ENCODE results near the gene PODN. TPM values are rescaled to one million over a fixed set of nuclear protein-coding genes. Genes with fewer than 3 reads are reported as not detected.

PODN gene
- total RNA-seq, 4 donors from 2014 or later = 5.1 to 107 (median 19.0) TPM

DNA sequence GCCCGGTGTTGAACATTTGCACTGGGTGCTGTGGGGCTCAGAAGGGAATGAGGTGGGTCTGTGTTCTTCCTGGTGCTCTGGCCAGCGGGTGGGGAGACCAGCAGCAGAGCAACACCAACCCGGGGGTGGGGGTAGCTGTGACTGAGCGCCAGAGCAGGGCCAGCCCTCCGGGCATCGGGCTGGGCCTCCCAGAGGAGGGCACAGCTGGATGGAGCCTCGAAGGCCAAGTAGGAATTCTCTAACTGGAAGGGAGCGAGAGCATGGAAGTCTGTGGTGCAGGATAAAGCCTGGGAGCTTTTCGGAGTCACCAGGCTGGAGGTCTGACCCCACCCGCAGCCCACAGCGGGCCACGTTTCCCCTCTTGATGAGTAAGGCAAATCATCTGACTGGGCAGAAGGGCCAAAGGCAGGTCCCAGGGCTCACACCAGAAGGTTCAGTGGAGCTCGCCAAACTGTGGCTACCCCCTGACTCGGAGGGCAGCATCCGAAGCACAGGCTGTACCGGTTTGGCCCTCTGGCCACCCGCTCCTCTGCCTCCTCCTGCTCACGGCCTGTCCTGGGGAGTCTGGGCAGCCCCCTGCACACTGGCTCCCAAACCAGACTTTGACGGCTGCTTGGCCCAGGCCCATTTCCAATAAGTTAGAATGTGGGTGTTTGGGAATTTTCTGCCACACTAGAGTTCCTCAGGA, 61.6 kb downstream of the PODN start:
- Histone ChIP-seq H3K36me3 (no peaks in the 10 kb centered on the region), H3K27me3 (peaks cover 0 to 22% (median 0%) of the 10 kb centered on the region in 4 donors), H3K27ac (peak overlapping the region; percentile 42 to 76 (median 68)), H3K4me1 (peaks cover 0 to 53% (median 24%) of the 10 kb centered on the region in 3 donors), H3K4me3 (no peak overlapping the region), H3K9me3 (no peaks in the 10 kb centered on the region)
- 70 to 73% methylated on average over 2 to 9 of the region's 19 CpGs for WGBS, 2 donors
- DNase-seq = no peak
- intact Hi-C loops (cut with DNase I) = no loop called here
- TF ChIP-seq, protein P1, sequence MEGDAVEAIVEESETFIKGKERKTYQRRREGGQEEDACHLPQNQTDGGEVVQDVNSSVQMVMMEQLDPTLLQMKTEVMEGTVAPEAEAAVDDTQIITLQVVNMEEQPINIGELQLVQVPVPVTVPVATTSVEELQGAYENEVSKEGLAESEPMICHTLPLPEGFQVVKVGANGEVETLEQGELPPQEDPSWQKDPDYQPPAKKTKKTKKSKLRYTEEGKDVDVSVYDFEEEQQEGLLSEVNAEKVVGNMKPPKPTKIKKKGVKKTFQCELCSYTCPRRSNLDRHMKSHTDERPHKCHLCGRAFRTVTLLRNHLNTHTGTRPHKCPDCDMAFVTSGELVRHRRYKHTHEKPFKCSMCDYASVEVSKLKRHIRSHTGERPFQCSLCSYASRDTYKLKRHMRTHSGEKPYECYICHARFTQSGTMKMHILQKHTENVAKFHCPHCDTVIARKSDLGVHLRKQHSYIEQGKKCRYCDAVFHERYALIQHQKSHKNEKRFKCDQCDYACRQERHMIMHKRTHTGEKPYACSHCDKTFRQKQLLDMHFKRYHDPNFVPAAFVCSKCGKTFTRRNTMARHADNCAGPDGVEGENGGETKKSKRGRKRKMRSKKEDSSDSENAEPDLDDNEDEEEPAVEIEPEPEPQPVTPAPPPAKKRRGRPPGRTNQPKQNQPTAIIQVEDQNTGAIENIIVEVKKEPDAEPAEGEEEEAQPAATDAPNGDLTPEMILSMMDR (IDR thresholded peaks at IDR 0.05) = no peak
- no peak for TF ChIP-seq POLR2A (IDR thresholded peaks at IDR 0.05)

DNA sequence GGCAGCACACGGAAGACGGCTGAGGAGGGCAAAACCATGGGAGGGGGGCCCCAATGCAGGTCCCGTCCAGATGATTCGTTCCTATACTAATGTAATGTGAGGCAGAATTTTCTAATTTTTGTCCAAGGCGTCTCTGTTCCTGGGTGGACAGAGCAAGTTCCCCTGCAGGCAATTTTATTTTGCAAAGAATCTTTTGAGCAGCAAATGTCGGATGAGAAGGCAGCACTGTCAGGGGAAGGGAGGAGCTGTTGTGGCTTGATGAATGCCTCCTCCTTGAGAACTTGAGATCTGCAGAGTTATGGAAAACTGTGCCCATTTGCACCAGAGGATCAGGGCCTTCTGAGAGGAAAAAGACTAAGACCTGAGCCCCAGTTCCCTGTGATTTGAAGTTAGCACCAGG, 63.1 kb downstream of the PODN start:
- Histone ChIP-seq H3K36me3 (no peaks in the 10 kb centered on the region), H3K4me3 (no peak overlapping the region), H3K4me1 (peaks cover 0 to 53% (median 24%) of the 10 kb centered on the region in 3 donors), H3K9me3 (no peaks in the 10 kb centered on the region), H3K27ac (peak overlapping the region in 2 of 4 donors; percentile 75 to 76), H3K27me3 (peaks cover 0 to 17% (median 0%) of the 10 kb centered on the region in 4 donors)
- TF ChIP-seq, protein P1 (IDR thresholded peaks at IDR 0.05) = no peak
- TF ChIP-seq POLR2A (IDR thresholded peaks at IDR 0.05) = no peak
- intact Hi-C loops (cut with DNase I) = no loop called here
- WGBS, 2 donors = 76 to 78% methylated on average over 5 to 6 of the region's 6 CpGs
- DNase-seq = no peak

DNA sequence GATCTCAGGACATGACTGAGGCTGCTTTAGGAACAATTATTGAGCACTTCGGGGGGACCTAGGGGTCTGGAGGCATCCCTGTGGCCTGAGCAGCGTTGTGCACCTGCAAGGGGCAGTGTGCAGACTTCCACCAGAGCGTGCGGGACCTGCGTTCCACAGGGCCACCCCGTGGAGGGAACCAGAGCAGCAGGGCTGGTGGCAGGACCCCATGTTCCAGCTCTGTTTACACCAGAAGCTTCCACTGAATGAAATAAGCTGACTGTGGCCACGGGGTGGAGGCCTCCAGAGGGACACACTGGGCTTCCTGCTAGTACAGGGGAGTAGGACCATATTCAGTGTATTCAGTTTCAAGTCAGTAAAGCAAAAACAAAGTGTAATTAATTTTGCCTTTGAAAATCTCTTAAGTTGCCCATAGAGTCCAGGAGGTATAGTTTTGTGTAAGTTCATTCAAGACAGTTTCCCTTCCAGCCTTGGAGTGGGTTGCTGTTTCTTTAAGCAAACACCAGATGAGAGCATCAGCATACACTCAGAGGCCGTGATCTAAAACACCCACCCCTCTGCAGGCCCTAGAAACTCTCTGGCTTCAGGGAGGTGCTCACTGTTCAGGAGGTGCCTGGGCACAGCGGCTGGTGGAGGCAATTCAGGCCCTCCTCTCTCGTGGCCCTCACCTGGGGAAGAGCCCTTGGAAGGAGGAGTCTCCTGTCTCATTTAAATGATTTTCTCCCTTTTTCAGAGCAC, 63.8 kb downstream of the PODN start:
- H3K27me3 ChIP-seq = peaks cover 0 to 10% (median 0%) of the 10 kb centered on the region in 4 donors
- no peaks in the 10 kb centered on the region for H3K9me3 ChIP-seq
- no peaks in the 10 kb centered on the region for H3K36me3 ChIP-seq
- H3K27ac ChIP-seq = peak overlapping the region in 2 of 4 donors; percentile 75 to 76
- peaks cover 0 to 47% (median 27%) of the 10 kb centered on the region in 3 donors for H3K4me1 ChIP-seq
- H3K4me3 ChIP-seq = no peak overlapping the region
- no peak for DNase-seq
- intact Hi-C loops (cut with DNase I) = no loop called here
- 58 to 63% methylated on average over 6 to 9 of the region's 10 CpGs for WGBS, 2 donors
- TF ChIP-seq POLR2A (IDR thresholded peaks at IDR 0.05) = no peak
- TF ChIP-seq, protein P1 (IDR thresholded peaks at IDR 0.05) = no peak

DNA sequence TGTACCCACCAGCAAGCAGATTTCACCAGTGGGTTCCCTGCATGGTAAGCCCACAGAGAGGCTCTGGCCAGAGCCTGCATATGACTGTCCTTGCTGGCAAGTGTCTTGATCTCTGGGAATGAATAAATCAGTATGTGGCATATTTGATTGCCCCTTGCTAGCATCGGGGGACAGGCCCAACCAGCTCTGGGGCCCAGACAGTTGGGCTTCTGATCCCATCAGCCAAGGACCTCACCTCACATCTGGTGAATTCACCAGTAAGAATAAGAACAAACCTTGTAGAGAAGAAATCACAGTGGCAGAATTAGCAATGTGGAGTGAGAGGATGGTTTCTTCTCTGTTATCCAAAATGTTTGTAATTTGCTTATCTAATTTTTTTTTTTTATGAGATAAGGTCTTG, 64.5 kb downstream of the PODN start:
- no peak for TF ChIP-seq POLR2A (IDR thresholded peaks at IDR 0.05)
- TF ChIP-seq, protein P1 (IDR thresholded peaks at IDR 0.05) = no peak
- H3K36me3 ChIP-seq = no peaks in the 10 kb centered on the region
- no peak overlapping the region for H3K4me3 ChIP-seq
- H3K27ac ChIP-seq = peak overlapping the region in 1 of 4 donors; percentile 75
- 100% methylated on average over 1 of the region's 1 CpG; no CpG with 5 or more reads in 1 of the 2 donors for WGBS, 2 donors
- peaks cover 0 to 40% (median 27%) of the 10 kb centered on the region in 3 donors for H3K4me1 ChIP-seq
- peaks cover 0 to 4% (median 0%) of the 10 kb centered on the region in 4 donors for H3K27me3 ChIP-seq
- no peak for DNase-seq
- intact Hi-C loops (cut with DNase I) = no loop called here
- H3K9me3 ChIP-seq = no peaks in the 10 kb centered on the region

DNA sequence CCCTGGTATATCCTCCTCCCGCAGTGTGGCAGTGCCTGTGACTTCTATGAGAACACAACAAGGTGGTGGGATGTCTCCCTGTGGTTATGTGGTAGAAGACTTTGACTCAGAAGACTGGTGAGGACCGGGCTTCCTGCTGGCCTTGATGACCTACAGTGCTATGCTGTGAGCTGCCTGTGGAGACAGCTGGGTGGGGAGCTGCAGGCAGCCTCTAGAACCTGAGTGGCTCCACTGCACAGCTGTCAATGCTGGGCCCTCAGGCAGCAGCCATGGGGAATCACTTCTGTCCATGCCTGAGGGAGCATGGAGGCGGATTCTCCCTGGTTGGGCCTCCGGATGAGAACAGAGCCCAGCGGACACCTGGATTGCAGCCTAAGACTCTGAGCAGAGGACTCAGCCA, 65.5 kb downstream of the PODN start:
- H3K4me3 ChIP-seq = no peak overlapping the region
- peaks cover 0 to 29% (median 16%) of the 10 kb centered on the region in 3 donors for H3K4me1 ChIP-seq
- no peak for TF ChIP-seq POLR2A (IDR thresholded peaks at IDR 0.05)
- TF ChIP-seq, protein P1 (IDR thresholded peaks at IDR 0.05) = no peak
- H3K9me3 ChIP-seq = no peaks in the 10 kb centered on the region
- H3K27me3 ChIP-seq = no peaks in the 10 kb centered on the region
- no peak for DNase-seq
- no peaks in the 10 kb centered on the region for H3K36me3 ChIP-seq
- intact Hi-C loops (cut with DNase I) = no loop called here
- no peak overlapping the region for H3K27ac ChIP-seq
- WGBS, 2 donors = 80 to 100% methylated on average over 1 to 2 of the region's 5 CpGs

Data from esophagus squamous epithelium (tissue), 5 donors.